ENCODE data around the gene CD164. TPM values are rescaled to one million over a fixed set of nuclear protein-coding genes. Genes with fewer than 3 reads are reported as not detected.

CD164 gene
- 122 and 152 TPM in 2 replicates for total RNA-seq

- DNase-seq (ENCODE audit: low read depth, low spot score): peak; percentile 77
These were observed at the start of gene CD164 for GRCh38 chr6:109381747-109382575. CD164 (minus strand) TSS chr6:109382467; CDS start chr6:109382378, 89 bp downstream.

GRCh38 chr6:109429496-109429895 is 47.2 kb upstream of the CD164 start:
- DNase-seq (ENCODE audit: low read depth, low spot score): no peak

GRCh38 chr6:109428889-109429477 is 46.7 kb upstream of the CD164 start:
- no peak for DNase-seq (ENCODE audit: low read depth, low spot score)

GRCh38 chr6:109424946-109425345 is 42.7 kb upstream of the CD164 start:
- no peak for DNase-seq (ENCODE audit: low read depth, low spot score)

GRCh38 chr6:109421184-109421583 is 38.9 kb upstream of the CD164 start:
- no peak for DNase-seq (ENCODE audit: low read depth, low spot score)

GRCh38 chr6:109420751-109421150 is 38.5 kb upstream of the CD164 start:
- no peak for DNase-seq (ENCODE audit: low read depth, low spot score)

GRCh38 chr6:109417646-109418045 is 35.4 kb upstream of the CD164 start:
- no peak for DNase-seq (ENCODE audit: low read depth, low spot score)

- DNase-seq (ENCODE audit: low read depth, low spot score): no peak
These were observed 28.8 kb upstream of the CD164 start for GRCh38 chr6:109411034-109411433.

GRCh38 chr6:109406196-109406595 is 23.9 kb upstream of the CD164 start:
- no peak for DNase-seq (ENCODE audit: low read depth, low spot score)

- DNase-seq (ENCODE audit: low read depth, low spot score): no peak
These were observed 14.8 kb upstream of the CD164 start for GRCh38 chr6:109397020-109397419.

GRCh38 chr6:109396046-109396718 is 13.9 kb upstream of the CD164 start:
- no peak for DNase-seq (ENCODE audit: low read depth, low spot score)

- no peak for DNase-seq (ENCODE audit: low read depth, low spot score)
These were observed 11.6 kb upstream of the CD164 start for GRCh38 chr6:109393886-109394281.

GRCh38 chr6:109393157-109393885 is 11.1 kb upstream of the CD164 start:
- no peak for DNase-seq (ENCODE audit: low read depth, low spot score)

GRCh38 chr6:109389650-109390274 is 7.5 kb upstream of the CD164 start:
- no peak for DNase-seq (ENCODE audit: low read depth, low spot score)

- DNase-seq (ENCODE audit: low read depth, low spot score): no peak
These were observed 6.0 kb upstream of the CD164 start for GRCh38 chr6:109388265-109388664.

GRCh38 chr6:109383438-109383940 is 1.2 kb upstream of the CD164 start:
- no peak for DNase-seq (ENCODE audit: low read depth, low spot score)

- DNase-seq (ENCODE audit: low read depth, low spot score): peak; percentile 64
These were observed 540 bp upstream of the CD164 start for GRCh38 chr6:109382576-109383437.

GRCh38 chr6:109381061-109381746 is 1.1 kb downstream of the CD164 start:
- DNase-seq (ENCODE audit: low read depth, low spot score): no peak

GRCh38 chr6:109379711-109380110 is 2.6 kb downstream of the CD164 start:
- no peak for DNase-seq (ENCODE audit: low read depth, low spot score)
